HepG2 (cell line): Measurements from ENCODE around the gene SLC2A8. TPM values are rescaled to one million over a fixed set of nuclear protein-coding genes. Genes with fewer than 3 reads are reported as not detected.
A peak's percentile ranks its signal among the peaks of the same experiment; 100 is the strongest.

Experiments
- ARID3A ChIP-seq: IDR thresholded peaks from 2 replicates; pipeline ENCODE4 v1.6.1; 2012; ENCODE audit warnings: low read depth, low read length, improper control_type of control experiment
- CEBPZ ChIP-seq: IDR thresholded peaks from 2 replicates; pipeline ENCODE4 v1.6.1; 2012; ENCODE audit warnings: low read length, improper control_type of control experiment
- DDIT3 ChIP-seq: sonication (generic); formaldehyde crosslinking; IDR thresholded peaks from 2 replicates; pipeline ENCODE4 v1.4.0; 2020; ENCODE audit warnings: mild to moderate bottlenecking, missing genetic modification reagents
- ESRRA ChIP-seq: sonication (generic); formaldehyde crosslinking; IDR thresholded peaks from 2 replicates; pipeline ENCODE4 v1.5.1; 2020; ENCODE audit warnings: mild to moderate bottlenecking, low read depth, missing genetic modification reagents
- HOXA9 ChIP-seq: sonication (generic); formaldehyde crosslinking; IDR thresholded peaks from 2 replicates; pipeline ENCODE4 v1.8.1; 2022; ENCODE audit warnings: missing genetic modification reagents, mild to moderate bottlenecking, moderate library complexity, borderline replicate concordance
- KLF11 ChIP-seq: IDR thresholded peaks from 2 replicates; pipeline ENCODE4 v1.6.1; 2016; ENCODE audit warnings: missing compliant biosample characterization
- MEIS1 ChIP-seq: sonication (generic); formaldehyde crosslinking; IDR thresholded peaks from 2 replicates; pipeline ENCODE4 v1.9.0; 2021; ENCODE audit warnings: mild to moderate bottlenecking, missing genetic modification reagents, moderate library complexity, borderline replicate concordance
- RNF219 ChIP-seq: sonication (generic); formaldehyde crosslinking; IDR thresholded peaks from 2 replicates; pipeline ENCODE4 v1.5.0; 2020; ENCODE audit warnings: mild to moderate bottlenecking, missing genetic modification reagents
- ZBTB38 ChIP-seq: sonication (generic); formaldehyde crosslinking; IDR thresholded peaks from 2 replicates; pipeline ENCODE4 v1.5.1; 2020; ENCODE audit warnings: mild to moderate bottlenecking, missing genetic modification reagents
- ZBTB46 ChIP-seq: sonication (generic); formaldehyde crosslinking; IDR thresholded peaks from 2 replicates; pipeline ENCODE4 v1.4.0; 2020; ENCODE audit warnings: mild to moderate bottlenecking, missing genetic modification reagents, borderline replicate concordance
- ZIK1 ChIP-seq: sonication (generic); formaldehyde crosslinking; IDR thresholded peaks from 2 replicates; pipeline ENCODE4 v1.5.0; 2020; ENCODE audit warnings: mild to moderate bottlenecking, low read depth, missing genetic modification reagents, borderline replicate concordance
- ZMAT3 ChIP-seq: sonication (generic); formaldehyde crosslinking; conservative IDR thresholded peaks from 2 replicates; pipeline ENCODE4 v1.7.0; 2021; ENCODE audit warnings: missing genetic modification reagents
- ZNF160 ChIP-seq: sonication (generic); formaldehyde crosslinking; IDR thresholded peaks from 2 replicates; pipeline ENCODE4 v1.8.0; 2022; ENCODE audit warnings: mild to moderate bottlenecking, inconsistent platforms, missing genetic modification reagents
- ZNF20 ChIP-seq: sonication (generic); formaldehyde crosslinking; IDR thresholded peaks from 2 replicates; pipeline ENCODE4 v1.4.0; 2020; ENCODE audit warnings: mild to moderate bottlenecking, moderate library complexity, missing genetic modification reagents
- ZNF207 ChIP-seq: fragments of 450-650 bp; IDR thresholded peaks from 2 replicates; pipeline ENCODE4 v1.6.1; 2016; ENCODE audit warnings: antibody characterized with exemption, borderline replicate concordance
- ZNF616 ChIP-seq: sonication (generic); formaldehyde crosslinking; IDR thresholded peaks from 2 replicates; pipeline ENCODE4 v1.5.0; 2020; ENCODE audit warnings: low read depth, mild to moderate bottlenecking, missing genetic modification reagents
- ZNF670 ChIP-seq: sonication (generic); formaldehyde crosslinking; IDR thresholded peaks from 2 replicates; pipeline ENCODE4 v1.8.0; 2022; ENCODE audit warnings: mild to moderate bottlenecking, missing genetic modification reagents, borderline replicate concordance
- ZNF749 ChIP-seq: sonication (generic); formaldehyde crosslinking; IDR thresholded peaks from 2 replicates; pipeline ENCODE4 v1.8.0; 2022; ENCODE audit warnings: mild to moderate bottlenecking, missing genetic modification reagents, moderate library complexity, borderline replicate concordance
- ZSCAN25 ChIP-seq: sonication (generic); formaldehyde crosslinking; IDR thresholded peaks from 2 replicates; pipeline ENCODE4 v1.8.0; 2022; ENCODE audit warnings: mild to moderate bottlenecking, missing genetic modification reagents
- polyA plus RNA-seq, 8 experiments: library from polyadenylated mRNA; depleted of rRNA in 3 of 8; stranded (reverse) in 7 of 8; unstranded in 1 of 8; fragments of >200 nt; fragmentation: Illumina TruSeq in 4 of 8; extraction: Trizol in 4 of 8; gene quantifications; 2 replicates each; pipeline versions ENCODE4 v1.2.1 to v1.2.3, GENCODE V29; 2011 to 2016; ENCODE audit warnings: low read depth in 4 of 8, missing spikeins in 1 of 8, mixed read lengths in 1 of 8; ENCODE audit not compliant: insufficient read depth in 1 of 8
- total RNA-seq, 5 experiments: library from RNA; depleted of rRNA; stranded (reverse); fragments of >200 nt; fragmentation: Illumina TruSeq; extraction: Trizol; gene quantifications; 2 replicates each; pipeline ENCODE4 v1.2.3, GENCODE V29; 2016; ENCODE audit warnings: low read depth in 1 of 5

The SLC2A8 gene
- total and polyA plus RNA-seq, 2 of the 13 experiments (the other 11 are each of a cell fraction or from before 2014, with no cell fraction given), result 22.6 to 48.6 TPM

- TF ChIP-seq ZNF160, result 0 out of 2 replicates have a peak, but pooled peaks have one; percentile 51
- TF ChIP-seq ZSCAN25, result 0 out of 2 replicates have a peak, but pooled peaks have one; percentile 12
- TF ChIP-seq DDIT3 (CRISPR knock-in tag), result no peak
- TF ChIP-seq ZNF207, result no peak
- no peak for TF ChIP-seq KLF11 (CRISPR knock-in tag)
- no peak for TF ChIP-seq ZNF670 (CRISPR knock-in tag)
- no peak; the same call in 1 of the 2 replicates for TF ChIP-seq MEIS1
- 0 out of 2 replicates have a peak, but pooled peaks have one; percentile 54 for TF ChIP-seq ESRRA
- TF ChIP-seq CEBPZ, result no peak
- TF ChIP-seq ZNF20 (CRISPR knock-in tag), result no peak
- TF ChIP-seq ZNF616 (CRISPR knock-in tag), result 0 out of 2 replicates have a peak, but pooled peaks have one; percentile 17
- TF ChIP-seq ARID3A, result peak; percentile 20; the same call in 1 of the 2 replicates
- no peak for TF ChIP-seq RNF219 (CRISPR knock-in tag)
- TF ChIP-seq HOXA9 (CRISPR knock-in tag), result no peak
- TF ChIP-seq ZNF749, result no peak
- no peak for TF ChIP-seq ZBTB38
- TF ChIP-seq ZMAT3, result peak; percentile 55; the same call in 1 of the 2 replicates
- TF ChIP-seq ZBTB46, result no peak
- 0 out of 2 replicates have a peak, but pooled peaks have one; percentile 28 for TF ChIP-seq ZIK1 (CRISPR knock-in tag)
Measured at GRCh38 chr9:127423934-127424675, 27.1 kb downstream of the SLC2A8 start, which contains the start of gene ZNF79 (continued).
